Measurements from ENCODE around the gene SERPINF2.
"Not testable (repeated sequence)": the region's sequence is repeated elsewhere in the genome, so short reads cannot be mapped to it uniquely, and the experiment has no call there.

Gene SERPINF2

DNA sequence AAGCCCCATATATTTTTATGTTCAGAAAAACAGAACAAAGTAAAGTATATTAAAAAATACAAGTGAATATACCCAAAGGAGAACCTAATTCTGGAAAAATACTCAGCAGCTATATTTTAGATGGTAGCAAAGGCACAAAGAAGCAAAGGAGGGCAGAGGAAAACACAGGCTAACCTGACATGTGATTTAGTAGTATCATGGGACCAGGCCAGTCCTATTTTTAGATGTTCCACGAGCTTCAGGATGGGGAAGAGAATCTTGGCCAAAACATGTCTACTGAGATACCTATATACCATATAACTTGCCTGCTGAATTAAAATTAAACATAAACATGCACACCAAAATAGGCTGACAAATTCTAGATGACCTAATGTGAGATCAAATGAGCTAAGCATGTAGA lies 54.1 kb downstream of the SERPINF2 start:
- DNase-seq: no peak

DNA sequence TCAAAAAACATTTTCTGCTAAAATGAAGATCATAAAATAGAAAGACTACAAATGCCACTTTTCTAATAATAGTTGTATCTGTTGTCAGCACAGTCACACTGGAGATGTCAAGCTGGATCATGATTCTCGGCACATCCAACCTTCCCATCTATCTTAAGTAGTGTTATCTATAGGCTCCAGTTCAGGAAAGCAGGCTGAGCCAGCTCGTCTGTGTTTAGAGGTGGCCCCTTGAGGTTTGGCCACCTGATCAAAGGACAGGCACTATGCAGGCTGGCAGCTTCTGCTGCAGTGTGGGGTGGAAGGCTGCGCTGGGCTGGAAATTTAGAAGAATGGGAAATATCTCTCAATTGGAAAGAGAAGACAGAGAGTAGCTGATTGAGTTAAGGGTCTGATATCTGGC lies 54.7 kb downstream of the SERPINF2 start:
- no peak for DNase-seq

DNA sequence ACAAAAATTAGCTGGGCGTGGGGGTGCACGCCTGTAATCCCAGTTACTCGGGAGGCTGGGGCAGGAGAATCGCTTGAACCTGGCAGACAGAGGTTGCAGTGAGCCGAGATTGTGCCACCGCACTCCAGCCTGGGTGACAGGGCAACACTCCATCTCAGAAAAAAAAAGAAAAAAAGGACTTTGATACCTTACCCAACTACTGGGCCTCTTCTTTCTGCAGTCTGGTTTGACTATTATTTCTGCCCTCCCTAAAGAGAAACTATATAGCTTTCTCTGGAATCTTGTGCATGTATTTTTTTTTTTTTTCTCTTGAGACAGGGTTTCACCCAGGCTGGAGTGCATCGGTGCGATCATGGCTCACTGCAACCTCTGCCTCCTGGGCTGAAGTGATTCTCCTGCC lies 55.2 kb downstream of the SERPINF2 start:
- not testable (repeated sequence) for DNase-seq

DNA sequence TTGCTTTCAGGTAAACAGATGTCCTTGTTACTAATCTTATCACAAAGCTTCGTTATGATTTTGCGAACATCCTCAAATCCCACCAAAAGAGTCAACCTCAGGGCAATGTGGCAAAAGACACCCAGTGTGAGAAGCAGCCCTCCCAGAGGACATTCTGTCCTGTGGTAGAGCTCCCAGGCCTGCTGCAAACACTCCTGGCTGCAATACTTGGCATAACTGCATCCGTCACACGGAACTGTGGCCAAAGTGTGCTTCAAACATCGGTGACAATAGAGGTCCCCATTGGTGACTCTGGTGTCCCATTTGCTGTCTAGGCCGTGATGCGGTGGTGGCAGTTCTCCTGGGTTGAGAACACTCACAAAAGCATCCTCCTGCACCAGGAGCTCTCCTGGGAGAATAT lies 57.6 kb downstream of the SERPINF2 start:
- no peak for DNase-seq

DNA sequence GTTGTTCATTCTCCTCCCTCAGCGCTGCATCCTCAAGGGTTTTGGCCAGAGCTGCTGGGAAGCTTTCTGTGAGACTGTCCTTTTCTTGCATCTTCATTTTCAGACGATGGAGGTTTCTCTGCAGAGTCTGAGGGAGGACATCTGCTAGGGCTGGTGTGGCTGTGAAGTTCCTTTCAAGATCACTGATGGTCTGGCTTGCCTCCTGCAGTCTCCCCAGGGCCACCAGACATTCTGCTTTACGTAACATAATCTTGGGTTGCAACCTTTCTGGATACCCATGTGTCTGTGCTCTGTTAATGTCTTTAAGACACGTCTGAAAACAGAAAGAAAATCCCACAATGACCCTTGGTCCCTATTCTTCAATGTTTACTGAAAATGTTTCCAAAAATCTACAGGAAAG lies 58.0 kb downstream of the SERPINF2 start:
- DNase-seq: no peak

DNA sequence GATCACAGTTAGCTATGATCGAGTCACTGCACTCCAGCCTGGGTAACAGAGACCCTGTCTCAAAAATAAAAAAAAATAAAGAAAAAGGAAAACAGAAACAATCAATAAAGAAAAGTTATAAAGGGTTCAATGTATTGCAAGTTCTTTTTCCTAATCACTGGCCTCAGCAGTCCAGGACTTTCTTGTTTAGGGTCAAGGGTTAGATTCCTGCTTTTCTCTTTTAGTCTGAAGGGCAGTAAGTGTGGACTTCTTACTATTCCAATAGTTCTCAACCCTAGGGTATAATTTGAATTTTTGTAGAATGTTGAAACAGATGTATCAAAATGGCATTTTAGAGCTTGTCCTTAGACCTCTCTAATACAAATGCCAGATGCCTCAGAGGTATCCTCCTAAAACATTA lies 59.8 kb downstream of the SERPINF2 start:
- no peak for DNase-seq

DNA sequence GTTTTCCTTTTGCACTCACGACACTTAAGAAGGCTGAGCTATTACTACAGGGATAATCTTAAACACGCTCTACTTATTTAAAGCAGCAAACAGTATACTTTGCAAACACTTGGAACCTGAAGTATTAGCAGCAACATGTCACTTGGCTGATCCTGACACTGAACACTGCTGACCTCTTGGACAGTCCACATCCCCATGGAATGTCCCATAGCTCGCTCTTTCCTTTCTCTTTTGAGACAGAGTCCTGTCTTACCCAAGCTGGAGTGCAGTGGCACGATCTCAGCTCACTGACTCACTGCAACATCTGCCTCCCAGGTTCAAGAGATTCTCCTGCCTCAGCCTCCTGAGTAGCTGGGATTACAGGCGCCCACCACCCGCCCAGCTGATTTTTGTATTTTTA lies 60.6 kb downstream of the SERPINF2 start:
- no peak for DNase-seq

Measured in T1000 (cell line).